ENCODE measurements around the gene USP24. TPM values are rescaled to one million over a fixed set of nuclear protein-coding genes. Genes with fewer than 3 reads are reported as not detected.

Gene USP24
- total and polyA plus RNA-seq, 10 of the 15 experiments (the other 5 are each of a cell fraction or from before 2014, with no cell fraction given), result 4.6 to 36.5 (median 25.3) TPM

DNA sequence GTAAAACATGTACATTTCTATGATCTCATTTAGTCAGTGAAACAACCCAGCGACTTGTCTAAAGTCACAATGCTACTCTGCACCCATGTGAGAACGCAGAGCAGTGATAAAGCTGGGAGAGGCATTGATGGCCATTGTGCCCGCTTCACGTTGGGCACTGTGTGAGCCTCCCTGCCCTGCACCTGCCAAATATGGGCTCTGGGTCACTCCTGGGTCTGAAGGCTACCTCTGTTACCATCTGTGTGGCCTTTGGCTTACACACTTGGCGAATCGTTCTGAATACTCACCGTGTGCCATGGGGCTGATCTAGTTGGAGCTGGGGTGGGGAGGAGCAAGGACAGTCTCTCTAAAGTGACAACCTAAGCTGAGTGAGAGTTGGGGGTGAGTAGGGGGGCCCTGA is 145.9 kb downstream of the USP24 start:
- TF ChIP-seq, protein P1, sequence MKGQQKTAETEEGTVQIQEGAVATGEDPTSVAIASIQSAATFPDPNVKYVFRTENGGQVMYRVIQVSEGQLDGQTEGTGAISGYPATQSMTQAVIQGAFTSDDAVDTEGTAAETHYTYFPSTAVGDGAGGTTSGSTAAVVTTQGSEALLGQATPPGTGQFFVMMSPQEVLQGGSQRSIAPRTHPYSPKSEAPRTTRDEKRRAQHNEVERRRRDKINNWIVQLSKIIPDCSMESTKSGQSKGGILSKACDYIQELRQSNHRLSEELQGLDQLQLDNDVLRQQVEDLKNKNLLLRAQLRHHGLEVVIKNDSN (IDR thresholded peaks at IDR 0.05; ENCODE audit: borderline replicate concordance, extremely low read length, insufficient read depth, low read depth, low read length), result no peak
- 0 out of 2 replicates have a peak, but pooled peaks have one; percentile 24 for TF ChIP-seq POLR2A (IDR thresholded peaks at IDR 0.05; ENCODE audit: low read depth, low read length)
- H3K36me3 ChIP-seq (ENCODE audit: control insufficient read depth in 2 of 2, insufficient read depth in 2 of 2, low read length in 1 of 2), result peaks cover 21 to 33% of the 10 kb centered on the region in 2 experiments
- H3K79me2 ChIP-seq (ENCODE audit: control insufficient read depth, insufficient read depth, low read length), result no peaks in the 10 kb centered on the region
- CTCF ChIA-PET, result no interaction called here
- POLR2A ChIA-PET, result interaction anchor here (0.6 kb wide), 2 partner anchors 74 to 589 kb away, joined by 4 to 6 read pairs; no protein-coding TSS in a partner anchor
- RAD21 ChIA-PET (ENCODE audit: unreplicated experiment), result no interaction called here
- intact Hi-C loops (cut with micrococcal nuclease; ENCODE audit: unreplicated experiment) (no loop called here), in situ Hi-C loops (cut with MboI) (no loop called here)
- no peak for ATAC-seq
- WGBS (ENCODE audit: insufficient coverage, insufficient replicate concordance, low lambda C conversion rate, missing lambda C conversion rate), result 93% methylated on average over 7 of the region's 7 CpGs
- H3K4me3 ChIP-seq, result no peak overlapping the region
- FAIRE-seq, result no peak
- no TSS peak for BruUV-seq (replicated peaks)
- H3K9ac ChIP-seq (ENCODE audit: control insufficient read depth, insufficient read depth, low read length), result no peak overlapping the region
- SMC1A ChIA-PET (ENCODE audit: uncharacterized antibody, unreplicated experiment), result no interaction called here
- DNase-seq (ENCODE audit: low read depth, low spot score), result no peak
- no peaks in the 10 kb centered on the region for H4K20me1 ChIP-seq (ENCODE audit: control insufficient read depth, insufficient read depth)
- no peak overlapping the region for H2AFZ ChIP-seq (ENCODE audit: control insufficient read depth, low read depth, low read length)
- no peaks in the 10 kb centered on the region for H3K27me3 ChIP-seq (replicated peaks in 1 of 2; ENCODE audit: control insufficient read depth in 2 of 2, insufficient read depth in 2 of 2, low read length in 1 of 2)
- no peak overlapping the region for H3K27ac ChIP-seq (ENCODE audit: control insufficient read depth, insufficient read depth)
- H3K4me1 ChIP-seq (ENCODE audit: control insufficient read depth, insufficient read depth, low read length), result no peaks in the 10 kb centered on the region
- H3K4me2 ChIP-seq (ENCODE audit: control insufficient read depth, insufficient read depth), result no peak overlapping the region
- no peaks in the 10 kb centered on the region for H3K9me3 ChIP-seq (replicated peaks; ENCODE audit: control insufficient read depth, insufficient read depth, low read length)

- no peak overlapping the region for H2AFZ ChIP-seq (ENCODE audit: control insufficient read depth, low read depth, low read length)
- CTCF ChIA-PET, result no interaction called here
Measured at GRCh38 chr1:55068638-55069037, 146.5 kb downstream of the USP24 start.

More at GRCh38 chr1:55068638-55069037, 146.5 kb downstream of the USP24 start:
- ChIA-PET POLR2A (no interaction called here), SMC1A (ENCODE audit: uncharacterized antibody, unreplicated experiment) (no interaction called here), RAD21 (ENCODE audit: unreplicated experiment) (no interaction called here)
- BruUV-seq (replicated peaks), result no TSS peak
- Histone ChIP-seq H3K4me1 (ENCODE audit: control insufficient read depth, insufficient read depth, low read length) (no peaks in the 10 kb centered on the region), H3K27ac (ENCODE audit: control insufficient read depth, insufficient read depth) (no peak overlapping the region), H3K36me3 (ENCODE audit: control insufficient read depth in 2 of 2, insufficient read depth in 2 of 2, low read length in 1 of 2) (peaks cover 20 to 33% of the 10 kb centered on the region in 2 experiments), H3K79me2 (ENCODE audit: control insufficient read depth, insufficient read depth, low read length) (no peaks in the 10 kb centered on the region), H3K4me3 (no peak overlapping the region), H3K4me2 (ENCODE audit: control insufficient read depth, insufficient read depth) (no peak overlapping the region), H4K20me1 (ENCODE audit: control insufficient read depth, insufficient read depth) (no peaks in the 10 kb centered on the region), H3K9me3 (replicated peaks; ENCODE audit: control insufficient read depth, insufficient read depth, low read length) (no peaks in the 10 kb centered on the region), H3K9ac (ENCODE audit: control insufficient read depth, insufficient read depth, low read length) (no peak overlapping the region), H3K27me3 (replicated peaks in 1 of 2; ENCODE audit: control insufficient read depth in 2 of 2, insufficient read depth in 2 of 2, low read length in 1 of 2) (no peaks in the 10 kb centered on the region)
- no peak for FAIRE-seq
- intact Hi-C loops (cut with micrococcal nuclease; ENCODE audit: unreplicated experiment), result no loop called here
- no peak for DNase-seq (ENCODE audit: low read depth, low spot score)
- TF ChIP-seq MYB (IDR thresholded peaks at IDR 0.05; ENCODE audit: borderline replicate concordance, low read depth, low read length) (no peak), POLR2AphosphoS5 (IDR thresholded peaks at IDR 0.05; ENCODE audit: low read length) (no peak), ZNF217 (IDR thresholded peaks at IDR 0.05) (no peak), HCFC1 (IDR thresholded peaks at IDR 0.05; ENCODE audit: low read length) (no peak), SUPT20H (IDR thresholded peaks at IDR 0.05; ENCODE audit: borderline replicate concordance, control insufficient read depth, low read depth, low read length) (no peak), IRF3 (IDR thresholded peaks at IDR 0.05) (no peak), NR2F1 (conservative IDR thresholded peaks at IDR 0.05) (no peak), SRF (IDR thresholded peaks at IDR 0.05; ENCODE audit: low read depth in 2 of 2, low read length in 2 of 2) (no peak)
- in situ Hi-C loops (cut with MboI), result no loop called here
- 97% methylated on average over 9 of the region's 9 CpGs for WGBS (ENCODE audit: insufficient coverage, insufficient replicate concordance, low lambda C conversion rate, missing lambda C conversion rate)
- ATAC-seq, result no peak

Measured in GM12878 (cell line).